ENCODE measurements around the gene TEAD2.

GRCh38 chr19:49393881-49394280 lies 31.7 kb upstream of the TEAD2 start:
- TF ChIP-seq, protein P1, sequence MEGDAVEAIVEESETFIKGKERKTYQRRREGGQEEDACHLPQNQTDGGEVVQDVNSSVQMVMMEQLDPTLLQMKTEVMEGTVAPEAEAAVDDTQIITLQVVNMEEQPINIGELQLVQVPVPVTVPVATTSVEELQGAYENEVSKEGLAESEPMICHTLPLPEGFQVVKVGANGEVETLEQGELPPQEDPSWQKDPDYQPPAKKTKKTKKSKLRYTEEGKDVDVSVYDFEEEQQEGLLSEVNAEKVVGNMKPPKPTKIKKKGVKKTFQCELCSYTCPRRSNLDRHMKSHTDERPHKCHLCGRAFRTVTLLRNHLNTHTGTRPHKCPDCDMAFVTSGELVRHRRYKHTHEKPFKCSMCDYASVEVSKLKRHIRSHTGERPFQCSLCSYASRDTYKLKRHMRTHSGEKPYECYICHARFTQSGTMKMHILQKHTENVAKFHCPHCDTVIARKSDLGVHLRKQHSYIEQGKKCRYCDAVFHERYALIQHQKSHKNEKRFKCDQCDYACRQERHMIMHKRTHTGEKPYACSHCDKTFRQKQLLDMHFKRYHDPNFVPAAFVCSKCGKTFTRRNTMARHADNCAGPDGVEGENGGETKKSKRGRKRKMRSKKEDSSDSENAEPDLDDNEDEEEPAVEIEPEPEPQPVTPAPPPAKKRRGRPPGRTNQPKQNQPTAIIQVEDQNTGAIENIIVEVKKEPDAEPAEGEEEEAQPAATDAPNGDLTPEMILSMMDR (conservative IDR thresholded peaks at IDR 0.05; ENCODE audit: low read depth, low read length), result no peak
- TF ChIP-seq EZH2 (IDR thresholded peaks at IDR 0.05; ENCODE audit: borderline replicate concordance, low read depth, low read length, poor library complexity, severe bottlenecking), result no peak
